ENCODE measurements around the gene TYW1B. TPM values are rescaled to one million over a fixed set of nuclear protein-coding genes. Genes with fewer than 3 reads are reported as not detected.
"Not testable (repeated sequence)": the region's sequence is repeated elsewhere in the genome, so short reads cannot be mapped to it uniquely, and the experiment has no call there.

The TYW1B gene
- total RNA-seq, 1 donor from 2014 or later: 2.3 TPM

DNA sequence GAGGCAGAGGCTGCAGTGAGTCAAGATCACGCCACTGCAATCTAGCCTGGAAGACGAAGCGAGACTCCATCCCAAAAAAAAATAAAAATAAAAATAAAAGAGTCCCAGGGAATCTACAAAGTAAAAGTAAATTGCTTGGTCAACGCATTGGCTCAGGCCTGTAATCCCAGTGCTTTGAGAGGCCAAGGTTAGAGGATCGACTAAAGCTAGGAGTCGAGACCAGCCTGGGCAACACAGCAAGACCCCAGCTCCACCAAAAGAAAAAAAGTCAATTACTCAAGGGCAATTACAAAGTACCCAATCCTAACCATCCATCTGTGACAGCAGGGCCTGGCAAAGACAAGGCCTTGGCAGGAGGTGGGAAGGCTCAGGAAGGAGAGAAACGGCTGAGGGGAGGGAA is 288.3 kb downstream of the TYW1B start:
- peaks cover 9% of the 10 kb centered on the region for H3K4me1 Mint-ChIP-seq (ENCODE audit: unreplicated experiment)
- TF ChIP-seq, protein P1, sequence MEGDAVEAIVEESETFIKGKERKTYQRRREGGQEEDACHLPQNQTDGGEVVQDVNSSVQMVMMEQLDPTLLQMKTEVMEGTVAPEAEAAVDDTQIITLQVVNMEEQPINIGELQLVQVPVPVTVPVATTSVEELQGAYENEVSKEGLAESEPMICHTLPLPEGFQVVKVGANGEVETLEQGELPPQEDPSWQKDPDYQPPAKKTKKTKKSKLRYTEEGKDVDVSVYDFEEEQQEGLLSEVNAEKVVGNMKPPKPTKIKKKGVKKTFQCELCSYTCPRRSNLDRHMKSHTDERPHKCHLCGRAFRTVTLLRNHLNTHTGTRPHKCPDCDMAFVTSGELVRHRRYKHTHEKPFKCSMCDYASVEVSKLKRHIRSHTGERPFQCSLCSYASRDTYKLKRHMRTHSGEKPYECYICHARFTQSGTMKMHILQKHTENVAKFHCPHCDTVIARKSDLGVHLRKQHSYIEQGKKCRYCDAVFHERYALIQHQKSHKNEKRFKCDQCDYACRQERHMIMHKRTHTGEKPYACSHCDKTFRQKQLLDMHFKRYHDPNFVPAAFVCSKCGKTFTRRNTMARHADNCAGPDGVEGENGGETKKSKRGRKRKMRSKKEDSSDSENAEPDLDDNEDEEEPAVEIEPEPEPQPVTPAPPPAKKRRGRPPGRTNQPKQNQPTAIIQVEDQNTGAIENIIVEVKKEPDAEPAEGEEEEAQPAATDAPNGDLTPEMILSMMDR (IDR thresholded peaks at IDR 0.05): no peak
- H3K27me3 Mint-ChIP-seq (ENCODE audit: unreplicated experiment): no peaks in the 10 kb centered on the region
- H3K4me3 Mint-ChIP-seq (ENCODE audit: unreplicated experiment): no peak overlapping the region
- no peak overlapping the region for H3K27ac Mint-ChIP-seq (ENCODE audit: unreplicated experiment)
- no peak for DNase-seq (ENCODE audit: extremely low spot score, unreplicated experiment)
- no peaks in the 10 kb centered on the region for H3K36me3 Mint-ChIP-seq (ENCODE audit: unreplicated experiment)
- no peaks in the 10 kb centered on the region for H3K9me3 Mint-ChIP-seq (ENCODE audit: unreplicated experiment)

DNA sequence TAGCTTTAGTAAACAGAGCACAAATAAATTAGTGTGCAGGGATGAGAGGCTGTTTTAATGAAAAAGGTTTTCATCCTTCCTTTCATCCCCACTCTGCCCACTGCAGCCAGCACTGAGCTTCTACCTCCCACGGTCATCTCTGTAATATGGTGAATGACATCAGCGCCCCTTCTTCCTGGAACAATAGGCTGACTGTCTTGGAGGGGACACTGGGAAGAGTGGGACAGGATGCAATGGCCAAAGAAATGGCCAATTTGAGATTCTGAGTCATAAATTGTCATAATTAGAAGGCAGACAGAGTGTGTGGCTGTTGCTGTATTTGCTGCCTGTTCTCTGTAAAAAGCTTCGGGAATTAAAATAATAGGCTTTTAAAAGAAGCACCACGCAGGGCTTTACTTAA is 289.1 kb downstream of the TYW1B start:
- Mint-ChIP-seq H3K27ac (ENCODE audit: unreplicated experiment) (no peak overlapping the region), H3K4me3 (ENCODE audit: unreplicated experiment) (no peak overlapping the region), H3K9me3 (ENCODE audit: unreplicated experiment) (no peaks in the 10 kb centered on the region), H3K36me3 (ENCODE audit: unreplicated experiment) (no peaks in the 10 kb centered on the region), H3K27me3 (ENCODE audit: unreplicated experiment) (no peaks in the 10 kb centered on the region), H3K4me1 (ENCODE audit: unreplicated experiment) (peaks cover 9% of the 10 kb centered on the region)
- DNase-seq (ENCODE audit: extremely low spot score, unreplicated experiment): no peak
- TF ChIP-seq, protein P1 (IDR thresholded peaks at IDR 0.05): no peak

DNA sequence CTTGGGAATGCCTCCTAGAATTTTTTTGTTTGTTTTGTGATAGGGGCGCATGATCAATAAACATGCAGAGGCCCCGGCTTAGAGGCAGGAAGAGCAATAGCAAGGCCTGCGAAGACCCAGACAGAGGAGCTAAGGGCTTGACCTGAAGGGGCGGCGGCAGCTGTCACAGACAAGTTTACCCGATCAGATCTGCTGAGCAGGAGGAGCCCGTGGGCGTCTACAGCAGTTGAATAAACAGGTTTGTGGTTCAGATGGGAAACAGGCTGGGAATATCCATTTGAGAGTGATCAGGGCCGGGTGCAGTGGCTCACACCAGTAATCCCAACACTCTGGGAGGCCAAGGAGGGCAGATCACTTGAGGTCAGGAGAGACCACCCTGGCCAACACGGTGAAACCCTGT is 289.9 kb downstream of the TYW1B start:
- Mint-ChIP-seq H3K27me3 (ENCODE audit: unreplicated experiment) (no peaks in the 10 kb centered on the region), H3K27ac (ENCODE audit: unreplicated experiment) (no peak overlapping the region), H3K4me1 (ENCODE audit: unreplicated experiment) (peaks cover 9% of the 10 kb centered on the region), H3K4me3 (ENCODE audit: unreplicated experiment) (no peak overlapping the region), H3K9me3 (ENCODE audit: unreplicated experiment) (no peaks in the 10 kb centered on the region), H3K36me3 (ENCODE audit: unreplicated experiment) (no peaks in the 10 kb centered on the region)
- TF ChIP-seq, protein P1 (IDR thresholded peaks at IDR 0.05): no peak
- no peak for DNase-seq (ENCODE audit: extremely low spot score, unreplicated experiment)

DNA sequence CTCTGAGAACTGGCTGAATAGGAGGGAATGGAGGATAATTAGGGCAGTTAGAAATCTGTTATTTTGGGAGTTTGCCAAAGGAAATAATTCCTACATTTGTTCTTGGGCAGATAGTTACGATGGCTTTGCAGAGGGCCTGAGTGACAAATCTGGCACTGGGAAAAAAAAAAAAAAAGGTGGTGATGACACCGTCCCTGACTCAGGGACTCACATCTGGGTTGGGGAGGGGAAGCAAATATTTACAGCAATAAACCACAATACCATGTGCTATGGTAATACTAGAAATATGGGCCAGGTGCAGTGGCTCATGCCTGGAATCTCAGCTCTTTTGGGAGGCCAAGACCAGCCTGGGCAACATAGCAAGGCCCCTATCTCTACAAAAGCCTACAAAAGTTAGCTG is 292.0 kb downstream of the TYW1B start:
- not testable (repeated sequence) for H3K9me3 Mint-ChIP-seq (ENCODE audit: unreplicated experiment); H3K4me3 Mint-ChIP-seq (ENCODE audit: unreplicated experiment); DNase-seq (ENCODE audit: extremely low spot score, unreplicated experiment); H3K36me3 Mint-ChIP-seq (ENCODE audit: unreplicated experiment); H3K27me3 Mint-ChIP-seq (ENCODE audit: unreplicated experiment); H3K27ac Mint-ChIP-seq (ENCODE audit: unreplicated experiment); H3K4me1 Mint-ChIP-seq (ENCODE audit: unreplicated experiment)

DNA sequence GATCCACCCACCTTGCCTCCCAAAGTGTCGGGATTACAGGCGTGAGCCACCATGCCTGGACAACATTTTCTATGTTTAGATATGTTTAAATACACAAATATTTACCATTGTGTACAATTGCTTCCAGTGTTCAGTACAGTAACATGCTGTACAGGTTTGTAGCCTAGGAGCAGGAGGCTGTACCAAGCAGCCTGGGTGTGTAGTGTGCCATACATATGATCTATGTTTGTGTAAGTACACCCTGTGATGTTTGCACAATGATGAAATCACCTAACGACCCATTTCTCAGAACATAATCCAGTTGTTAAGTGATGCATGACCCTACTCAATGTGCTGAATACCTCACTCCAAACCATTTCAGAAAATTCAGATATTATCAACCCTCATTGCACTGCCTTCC is 297.0 kb downstream of the TYW1B start:
- H3K4me1 Mint-ChIP-seq (ENCODE audit: unreplicated experiment); H3K27me3 Mint-ChIP-seq (ENCODE audit: unreplicated experiment); H3K27ac Mint-ChIP-seq (ENCODE audit: unreplicated experiment); H3K9me3 Mint-ChIP-seq (ENCODE audit: unreplicated experiment); DNase-seq (ENCODE audit: extremely low spot score, unreplicated experiment); H3K4me3 Mint-ChIP-seq (ENCODE audit: unreplicated experiment); H3K36me3 Mint-ChIP-seq (ENCODE audit: unreplicated experiment): not testable (repeated sequence)

Small RNA genes lying within 50 kb of the gene (microRNA-seq; reads per million reads assigned to microRNA genes)
- gene MIR4650-2 (ENCODE audit: unreplicated experiment): not detected

Other genes with a start within 250 kb of the TYW1B start
- 36.8 and 37.1 TPM in 2 replicates for gene POM121, start 96.9 kb upstream of the TYW1B start, total RNA-seq
- gene TRIM74, start 141.3 kb upstream of the TYW1B start, total RNA-seq: 1.5 and 1.7 TPM in 2 replicates
- gene SPDYE8, start 201.6 kb upstream of the TYW1B start, total RNA-seq: not detected in 2 replicates
- gene SPDYE11, start 229.7 kb upstream of the TYW1B start, total RNA-seq: not detected in 2 replicates